Endothelial cell of umbilical vein (primary cell): ENCODE measurements around the gene DBR1. TPM values are rescaled to one million over a fixed set of nuclear protein-coding genes. Genes with fewer than 3 reads are reported as not detected.

ENCODE experiments used
- BruUV-seq: library from RNA; stranded (reverse); fragments of 400-500 nt; replicated peaks from 2 replicates; lab custom pipeline; 2021; lab: Mats Ljungman, UMichigan
- CTCF ChIA-PET: fragments of 300-600, 350-600 bp; sonication (Branson Sonifier 250); formaldehyde crosslinking; loops from one replicate; lab custom pipeline; 2021; ENCODE audit warnings: antibody characterized with exemption, inconsistent platforms; lab: Charles Lee
- POLR2A ChIA-PET: fragments of 300-600, 350-600 bp; sonication (Branson Sonifier 250); formaldehyde crosslinking; loops from one replicate; lab custom pipeline; 2021; ENCODE audit warnings: antibody characterized with exemption, inconsistent platforms; lab: Charles Lee
- DNase-seq: peaks from one replicate; pipeline ENCODE4 v3.0.0-alpha.2; 2011; ENCODE audit warnings: low read depth, low spot score
- FAIRE-seq: peaks from 2 replicates; lab custom pipeline; 2011; peaks lifted over from hg19 to GRCh38; lab: Jason Lieb, UNC
- H2AFZ ChIP-seq: 2 replicates; pipeline ENCODE4 v1.6.0; 2012; ENCODE audit warnings: low read depth, low read length, control low read depth, inconsistent platforms
- H3K27ac ChIP-seq: 2 replicates; pipeline ENCODE4 v1.5.1; 2011; ENCODE audit warnings: low read depth, mild to moderate bottlenecking, control low read depth, low read length, moderate library complexity; ENCODE audit not compliant: insufficient read depth
- H3K27me3 ChIP-seq, 2 experiments: 2 replicates each; pipeline versions ENCODE4 v1.6.0 to v1.6.1; 2011; ENCODE audit warnings: low read length in 2 of 2, mixed read lengths in 1 of 2; ENCODE audit not compliant: control insufficient read depth in 2 of 2, insufficient read depth in 2 of 2
- H3K36me3 ChIP-seq, 2 experiments: 2 replicates in 1 of 2; 3 replicates in 1 of 2; pipeline ENCODE4 v1.5.1; 2011; ENCODE audit warnings: low read length in 2 of 2, mild to moderate bottlenecking in 1 of 2, moderate library complexity in 1 of 2; ENCODE audit not compliant: control insufficient read depth in 2 of 2, insufficient read depth in 2 of 2; ENCODE audit errors: extremely low read depth in 1 of 2
- H3K4me1 ChIP-seq: 3 replicates; pipeline ENCODE4 v1.5.1; 2011; ENCODE audit warnings: mild to moderate bottlenecking, low read length; ENCODE audit not compliant: control insufficient read depth, insufficient read depth; ENCODE audit errors: extremely low read depth
- H3K4me2 ChIP-seq: 2 replicates; pipeline ENCODE4 v1.6.1; 2011; ENCODE audit warnings: low read length, control low read depth, mixed read lengths; ENCODE audit not compliant: insufficient read depth
- H3K4me3 ChIP-seq, 3 experiments: fragments of 200-600 bp in 1 of 3; sonication (generic), shearing (Covaris generic) in 1 of 3; replicated peaks in 1 of 3; 2 replicates each; pipeline ENCODE4 v1.5.1; 2011 to 2016; ENCODE audit warnings: control low read depth in 3 of 3, low read length in 3 of 3, mild to moderate bottlenecking in 2 of 3, inconsistent platforms in 1 of 3, low read depth in 1 of 3, moderate library complexity in 1 of 3; ENCODE audit not compliant: insufficient read depth in 1 of 3
- H3K79me2 ChIP-seq: 2 replicates; pipeline ENCODE4 v1.6.0; 2012; ENCODE audit warnings: low read length, inconsistent platforms; ENCODE audit not compliant: control insufficient read depth, insufficient read depth
- H3K9ac ChIP-seq: replicated peaks from 2 replicates; pipeline ENCODE3; 2011; ENCODE audit warnings: low read length, control low read depth; ENCODE audit not compliant: insufficient read depth; ENCODE audit errors: extremely low read depth
- H3K9me1 ChIP-seq: replicated peaks from 3 replicates; pipeline ENCODE4 v1.6.0; 2011; ENCODE audit warnings: mild to moderate bottlenecking, low read length; ENCODE audit not compliant: control insufficient read depth, insufficient read depth; ENCODE audit errors: extremely low read depth
- H3K9me3 ChIP-seq: replicated peaks from 2 replicates; pipeline ENCODE4 v1.5.1; 2012; ENCODE audit warnings: low read length, inconsistent platforms; ENCODE audit not compliant: control insufficient read depth, insufficient read depth
- H4K20me1 ChIP-seq: replicated peaks from 2 replicates; pipeline ENCODE3; 2011; ENCODE audit warnings: mild to moderate bottlenecking, low read length; ENCODE audit not compliant: control insufficient read depth, insufficient read depth; ENCODE audit errors: extremely low read depth
- CTCF ChIP-seq, 2 donors: IDR thresholded peaks; 1 replicate in 1 of 2; 2 replicates in 1 of 2; pipeline ENCODE4 v1.5.1; 2011; ENCODE audit warnings: low read length in 2 of 2, mild to moderate bottlenecking in 2 of 2, moderate library complexity in 2 of 2, control low read depth in 1 of 2, inconsistent platforms in 1 of 2, low read depth in 1 of 2; ENCODE audit not compliant: insufficient read depth in 1 of 2; ENCODE audit errors: extremely low read depth in 1 of 2
- EZH2 ChIP-seq: IDR thresholded peaks from 2 replicates; pipeline ENCODE4 v1.6.1; 2012; ENCODE audit warnings: borderline replicate concordance, low read depth, mild to moderate bottlenecking, moderate library complexity, low read length, inconsistent platforms; ENCODE audit not compliant: severe bottlenecking
- FOS ChIP-seq: IDR thresholded peaks from 2 replicates; pipeline ENCODE4 v1.6.1; 2011; ENCODE audit warnings: mild to moderate bottlenecking, low read length, moderate library complexity, borderline replicate concordance; ENCODE audit not compliant: insufficient read depth
- GATA2 ChIP-seq: IDR thresholded peaks from 2 replicates; pipeline ENCODE4 v1.7.0; 2011; ENCODE audit warnings: low read depth, mild to moderate bottlenecking, moderate library complexity, mixed read lengths, low read length; ENCODE audit not compliant: insufficient read length, insufficient read depth
- JUN ChIP-seq: IDR thresholded peaks from 2 replicates; pipeline ENCODE4 v1.6.1; 2011; ENCODE audit warnings: borderline replicate concordance, low read depth; ENCODE audit not compliant: insufficient read length, insufficient read depth
- MAX ChIP-seq: IDR thresholded peaks from 2 replicates; pipeline ENCODE4 v1.6.1; 2011; ENCODE audit not compliant: insufficient read depth, insufficient read length
- MYC ChIP-seq: IDR thresholded peaks from one replicate; pipeline ENCODE4 v1.6.1; 2011; ENCODE audit warnings: mild to moderate bottlenecking, low read depth, low read length
- POLR2A ChIP-seq: IDR thresholded peaks from 2 replicates; pipeline ENCODE4 v1.6.1; 2012; ENCODE audit warnings: low read depth, mild to moderate bottlenecking, control low read depth, low read length
- POLR2AphosphoS5 ChIP-seq: IDR thresholded peaks from 2 replicates; pipeline ENCODE4 v1.6.1; 2012; ENCODE audit warnings: low read depth, mild to moderate bottlenecking, control low read depth, low read length, moderate library complexity; ENCODE audit not compliant: insufficient read depth
- dilution Hi-C: fragments of 300-500 bp; cut with MboI; formaldehyde crosslinking; loops from one replicate; pipeline ENCODE4 v1.15.0; 2019; ENCODE audit warnings: low sequenced_read_pairs; ENCODE audit not compliant: extremely low pct_ligation_motif_present
- intact Hi-C: fragments of 100-400 bp; cut with micrococcal nuclease; formaldehyde crosslinking; loops from one replicate; pipeline ENCODE4 v1.10.0; 2022
- polyA plus RNA-seq, 4 experiments: library from polyadenylated mRNA; depleted of rRNA in 3 of 4; stranded (reverse) in 3 of 4; unstranded in 1 of 4; fragments of >200 nt; gene quantifications; 2 replicates each; pipeline versions ENCODE4 v1.2.1 to v1.2.3, GENCODE V29; 2011 to 2012; ENCODE audit warnings: missing spikeins in 1 of 4
- total RNA-seq: library from RNA; stranded (reverse); gene quantifications from 2 replicates; pipeline ENCODE4 v1.2.3, GENCODE V29; 2021

Gene DBR1
- total and polyA plus RNA-seq, 2 donors (not counting 3 experiments of a cell fraction or from before 2014, with no cell fraction given), result 10.3 to 17.8 TPM

DNA sequence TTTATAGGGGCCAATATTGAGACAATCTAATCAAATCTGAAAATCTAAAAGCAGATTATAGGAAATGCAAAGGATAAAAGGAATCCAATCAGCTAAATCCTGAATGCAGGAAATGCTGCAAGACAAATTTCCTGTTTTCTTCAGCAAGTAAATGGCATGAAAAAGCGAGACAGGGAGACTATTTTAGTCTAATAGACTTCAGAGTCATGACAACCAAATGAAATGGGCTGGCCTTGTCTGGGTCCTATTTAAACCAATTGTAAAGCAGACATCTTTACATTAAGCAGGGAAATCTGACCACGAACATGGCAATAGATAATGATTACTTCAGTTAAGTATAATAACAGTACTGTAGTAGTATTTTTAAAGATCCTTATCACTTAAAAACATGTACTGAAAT, 2.1 kb downstream of the DBR1 start:
- ChIA-PET CTCF (interaction anchor here (1.0 to 2.8 kb wide), 2 partner anchors 14 to 57 kb away, joined by 3 to 17 read pairs; partner anchors contain the start of genes ARMC8 and DZIP1L), POLR2A (interaction anchor here (0.7 kb wide), 1 partner anchor 477 kb away, joined by 3 read pairs; no protein-coding TSS in a partner anchor)
- BruUV-seq, result no TSS peak
- H3K4me2 ChIP-seq, result no peak overlapping the region
- H3K4me3 ChIP-seq, result no peak overlapping the region
- H3K4me1 ChIP-seq, result peaks cover 13% of the 10 kb centered on the region
- H3K36me3 ChIP-seq, result no peaks in the 10 kb centered on the region
- no peak overlapping the region for H3K27ac ChIP-seq
- no peaks in the 10 kb centered on the region for H4K20me1 ChIP-seq
- H2AFZ ChIP-seq, result no peak overlapping the region
- dilution Hi-C loops (no loop called here), intact Hi-C loops (loop anchor here (5.0 kb wide), 1 partner anchor 105 kb away; no protein-coding TSS in a partner anchor)
- DNase-seq (no peak), FAIRE-seq (peak; percentile 35)
- H3K79me2 ChIP-seq, result peaks cover 17% of the 10 kb centered on the region
- no peak overlapping the region for H3K9ac ChIP-seq
- H3K9me3 ChIP-seq, result no peaks in the 10 kb centered on the region
- no peaks in the 10 kb centered on the region for H3K9me1 ChIP-seq
- no peak for TF ChIP-seq CTCF (IDR thresholded peaks at IDR 0.05; ENCODE audit: extremely low read depth in 1 of 2, insufficient read depth in 1 of 2, low read depth in 1 of 2, low read length in 2 of 2)
- no peak for TF ChIP-seq FOS
- no peak for TF ChIP-seq POLR2AphosphoS5
- no peak for TF ChIP-seq MAX
- no peak for TF ChIP-seq POLR2A
- no peak for TF ChIP-seq GATA2
- no peak for TF ChIP-seq MYC
- no peak for TF ChIP-seq JUN
- no peak for TF ChIP-seq EZH2
- no peaks in the 10 kb centered on the region for H3K27me3 ChIP-seq
